Immature natural killer cell (primary cell): ENCODE data around the gene PCMT1. TPM values are rescaled to one million over a fixed set of nuclear protein-coding genes. Genes with fewer than 3 reads are reported as not detected.

Source experiments
- DNase-seq, 3 donors: peaks; one replicate each; pipeline ENCODE4 v3.0.0; 2022; ENCODE audit warnings: mixed read lengths in 1 of 3
- H3K27ac Mint-ChIP-seq, 6 donors: one replicate each; pipeline ENCODE4 v1.8.0; 2020; ENCODE audit warnings: mixed read lengths in 6 of 6, mild to moderate bottlenecking in 5 of 6, inconsistent platforms in 4 of 6, moderate library complexity in 3 of 6
- H3K27me3 Mint-ChIP-seq, 3 donors: one replicate each; pipeline ENCODE4 v1.8.0; 2020 to 2021; ENCODE audit warnings: low read depth in 3 of 3, mild to moderate bottlenecking in 3 of 3, mixed read lengths in 3 of 3, moderate library complexity in 3 of 3, inconsistent platforms in 1 of 3
- H3K36me3 Mint-ChIP-seq, 3 donors: one replicate each; pipeline ENCODE4 v1.8.0; 2020; ENCODE audit warnings: mixed read lengths in 3 of 3, inconsistent platforms in 2 of 3, mild to moderate bottlenecking in 2 of 3
- H3K4me1 Mint-ChIP-seq, 2 donors: one replicate each; pipeline ENCODE4 v1.8.0; 2020; ENCODE audit warnings: inconsistent platforms in 2 of 2, mild to moderate bottlenecking in 2 of 2, mixed read lengths in 2 of 2, moderate library complexity in 1 of 2
- H3K4me3 Mint-ChIP-seq, 5 donors: one replicate each; pipeline ENCODE4 v1.8.0; 2020; ENCODE audit warnings: mild to moderate bottlenecking in 5 of 5, mixed read lengths in 5 of 5, inconsistent platforms in 3 of 5, moderate library complexity in 3 of 5
- H3K9me3 Mint-ChIP-seq, 6 donors: one replicate each; pipeline ENCODE4 v1.8.0; 2020; ENCODE audit warnings: mild to moderate bottlenecking in 6 of 6, mixed read lengths in 6 of 6, inconsistent platforms in 4 of 6, moderate library complexity in 3 of 6
- polyA plus RNA-seq, 3 donors: library from polyadenylated mRNA; unstranded; fragments of 300-500 nt; fragmentation: Illumina TruSeq; gene quantifications; one replicate each; pipeline ENCODE4 v1.2.3, GENCODE V29; 2021

The PCMT1 gene
- polyA plus RNA-seq, 3 donors from 2014 or later, result 160 to 283 (median 172) TPM

- Mint-ChIP-seq H3K4me1 (peaks cover 12 to 37% of the 10 kb centered on the region in 2 donors), H3K4me3 (no peak overlapping the region), H3K9me3 (no peaks in the 10 kb centered on the region), H3K27me3 (peaks cover 0 to 2% (median 0%) of the 10 kb centered on the region in 3 donors), H3K36me3 (peaks cover 0 to 4% (median 0%) of the 10 kb centered on the region in 3 donors), H3K27ac (peak overlapping the region in 2 of 6 donors; percentile 28 to 62)
- DNase-seq, result no peak
Measured at GRCh38 chr6:149755300-149756260, 6.0 kb downstream of the PCMT1 start.

GRCh38 chr6:149756261-149756636 lies 6.7 kb downstream of the PCMT1 start:
- H3K4me3 Mint-ChIP-seq, result no peak overlapping the region
- no peaks in the 10 kb centered on the region for H3K9me3 Mint-ChIP-seq
- no peak for DNase-seq
- peaks cover 9 to 35% of the 10 kb centered on the region in 2 donors for H3K4me1 Mint-ChIP-seq
- H3K36me3 Mint-ChIP-seq, result peaks cover 0 to 4% (median 0%) of the 10 kb centered on the region in 3 donors
- H3K27ac Mint-ChIP-seq, result no peak overlapping the region
- H3K27me3 Mint-ChIP-seq, result peaks cover 0 to 2% (median 0%) of the 10 kb centered on the region in 3 donors

- no peak for DNase-seq
- H3K9me3 Mint-ChIP-seq, result no peaks in the 10 kb centered on the region
- H3K4me3 Mint-ChIP-seq, result no peak overlapping the region
- peaks cover 6 to 10% (median 7%) of the 10 kb centered on the region in 3 donors for H3K36me3 Mint-ChIP-seq
- H3K4me1 Mint-ChIP-seq, result peaks cover 4 to 35% of the 10 kb centered on the region in 2 donors
- no peaks in the 10 kb centered on the region for H3K27me3 Mint-ChIP-seq
- H3K27ac Mint-ChIP-seq, result peak overlapping the region in 1 of 6 donors; percentile 51
Measured at GRCh38 chr6:149761438-149761837, 11.9 kb downstream of the PCMT1 start.

GRCh38 chr6:149763866-149764265 lies 14.3 kb downstream of the PCMT1 start:
- Mint-ChIP-seq H3K27me3 (no peaks in the 10 kb centered on the region), H3K36me3 (peaks cover 10 to 14% (median 12%) of the 10 kb centered on the region in 3 donors), H3K4me1 (peaks cover 4 to 32% of the 10 kb centered on the region in 2 donors), H3K4me3 (no peak overlapping the region), H3K9me3 (no peaks in the 10 kb centered on the region), H3K27ac (no peak overlapping the region)
- no peak for DNase-seq

- H3K4me3 Mint-ChIP-seq, result no peak overlapping the region
- H3K27ac Mint-ChIP-seq, result no peak overlapping the region
- DNase-seq, result no peak
- no peaks in the 10 kb centered on the region for H3K27me3 Mint-ChIP-seq
- no peaks in the 10 kb centered on the region for H3K9me3 Mint-ChIP-seq
- H3K4me1 Mint-ChIP-seq, result peaks cover 6 to 33% of the 10 kb centered on the region in 2 donors
- peaks cover 10 to 18% (median 14%) of the 10 kb centered on the region in 3 donors for H3K36me3 Mint-ChIP-seq
Measured at GRCh38 chr6:149766156-149766769, 16.7 kb downstream of the PCMT1 start.

- peaks cover 6 to 12% of the 10 kb centered on the region in 2 donors for H3K4me1 Mint-ChIP-seq
- H3K27ac Mint-ChIP-seq, result peak overlapping the region in 1 of 6 donors; percentile 64
- H3K36me3 Mint-ChIP-seq, result peaks cover 14 to 21% (median 14%) of the 10 kb centered on the region in 3 donors
- no peaks in the 10 kb centered on the region for H3K9me3 Mint-ChIP-seq
- H3K4me3 Mint-ChIP-seq, result no peak overlapping the region
- no peak for DNase-seq
- no peaks in the 10 kb centered on the region for H3K27me3 Mint-ChIP-seq
Measured at GRCh38 chr6:149769676-149770075, 20.1 kb downstream of the PCMT1 start.

GRCh38 chr6:149771185-149771584 lies 21.6 kb downstream of the PCMT1 start:
- Mint-ChIP-seq H3K36me3 (peaks cover 9 to 23% (median 10%) of the 10 kb centered on the region in 3 donors), H3K9me3 (no peaks in the 10 kb centered on the region), H3K27ac (peak overlapping the region in 1 of 6 donors; percentile 41), H3K27me3 (no peaks in the 10 kb centered on the region), H3K4me1 (peaks cover 6 to 12% of the 10 kb centered on the region in 2 donors), H3K4me3 (no peak overlapping the region)
- no peak for DNase-seq

- peaks cover 4 to 17% (median 4%) of the 10 kb centered on the region in 3 donors for H3K36me3 Mint-ChIP-seq
- H3K4me3 Mint-ChIP-seq, result no peak overlapping the region
- H3K27ac Mint-ChIP-seq, result peak overlapping the region in 1 of 6 donors; percentile 26
- DNase-seq, result no peak
- no peaks in the 10 kb centered on the region for H3K9me3 Mint-ChIP-seq
- H3K4me1 Mint-ChIP-seq, result peaks cover 6 to 12% of the 10 kb centered on the region in 2 donors
- no peaks in the 10 kb centered on the region for H3K27me3 Mint-ChIP-seq
Measured at GRCh38 chr6:149771925-149772324, 22.4 kb downstream of the PCMT1 start.

GRCh38 chr6:149777624-149778023 lies 28.1 kb downstream of the PCMT1 start:
- Mint-ChIP-seq H3K4me1 (peaks cover 0 to 9% of the 10 kb centered on the region in 2 donors), H3K4me3 (no peak overlapping the region), H3K27ac (no peak overlapping the region), H3K9me3 (no peaks in the 10 kb centered on the region), H3K36me3 (peaks cover 0 to 15% (median 7%) of the 10 kb centered on the region in 3 donors), H3K27me3 (peaks cover 0 to 2% (median 0%) of the 10 kb centered on the region in 3 donors)
- no peak for DNase-seq

- Mint-ChIP-seq H3K36me3 (peaks cover 0 to 15% (median 3%) of the 10 kb centered on the region in 3 donors), H3K27me3 (peaks cover 0 to 2% (median 0%) of the 10 kb centered on the region in 3 donors), H3K4me1 (peaks cover 0 to 10% of the 10 kb centered on the region in 2 donors), H3K27ac (no peak overlapping the region), H3K9me3 (no peaks in the 10 kb centered on the region), H3K4me3 (no peak overlapping the region)
- no peak for DNase-seq
Measured at GRCh38 chr6:149779644-149779963, 30.1 kb downstream of the PCMT1 start.

- Mint-ChIP-seq H3K27ac (no peak overlapping the region), H3K36me3 (peaks cover 0 to 8% (median 3%) of the 10 kb centered on the region in 3 donors), H3K4me1 (peaks cover 0 to 10% of the 10 kb centered on the region in 2 donors), H3K9me3 (no peaks in the 10 kb centered on the region), H3K27me3 (peaks cover 0 to 2% (median 0%) of the 10 kb centered on the region in 3 donors), H3K4me3 (no peak overlapping the region)
- no peak for DNase-seq
Measured at GRCh38 chr6:149781715-149782114, 32.2 kb downstream of the PCMT1 start.

GRCh38 chr6:149782337-149782736 lies 32.8 kb downstream of the PCMT1 start:
- peaks cover 0 to 2% (median 0%) of the 10 kb centered on the region in 3 donors for H3K27me3 Mint-ChIP-seq
- H3K4me3 Mint-ChIP-seq, result no peak overlapping the region
- peak overlapping the region in 3 of 6 donors; percentile 13 to 23 (median 17) for H3K27ac Mint-ChIP-seq
- no peaks in the 10 kb centered on the region for H3K9me3 Mint-ChIP-seq
- peaks cover 0 to 8% (median 3%) of the 10 kb centered on the region in 3 donors for H3K36me3 Mint-ChIP-seq
- H3K4me1 Mint-ChIP-seq, result peaks cover 0 to 10% of the 10 kb centered on the region in 2 donors
- DNase-seq, result no peak

- Mint-ChIP-seq H3K4me1 (peaks cover 0 to 10% of the 10 kb centered on the region in 2 donors), H3K27me3 (peaks cover 0 to 4% (median 0%) of the 10 kb centered on the region in 3 donors), H3K4me3 (no peak overlapping the region), H3K27ac (no peak overlapping the region), H3K36me3 (peaks cover 0 to 13% (median 7%) of the 10 kb centered on the region in 3 donors), H3K9me3 (no peaks in the 10 kb centered on the region)
- DNase-seq, result no peak
Measured at GRCh38 chr6:149783551-149783950, 34.0 kb downstream of the PCMT1 start.

- DNase-seq, result no peak
- Mint-ChIP-seq H3K9me3 (no peaks in the 10 kb centered on the region), H3K27ac (peak overlapping the region in 4 of 6 donors; percentile 5 to 61 (median 20)), H3K27me3 (no peaks in the 10 kb centered on the region), H3K36me3 (peaks cover 18 to 24% (median 18%) of the 10 kb centered on the region in 3 donors), H3K4me3 (no peak overlapping the region), H3K4me1 (peaks cover 0 to 22% of the 10 kb centered on the region in 2 donors)
Measured at GRCh38 chr6:149806127-149806526, 56.6 kb downstream of the PCMT1 start.
